Lower leg skin (tissue), 4 donors: ENCODE measurements around the gene CAPS. TPM values are rescaled to one million over a fixed set of nuclear protein-coding genes. Genes with fewer than 3 reads are reported as not detected.

Source experiments
- DNase-seq, 2 donors: peaks; one replicate each; pipeline ENCODE4 v3.0.0-alpha.2; 2019; ENCODE audit warnings: low spot score in 2 of 2
- H3K4me3 ChIP-seq: fragments of 200-600 bp; sonication (generic); 2 replicates; pipeline ENCODE4 v1.5.1; 2017; ENCODE audit warnings: mild to moderate bottlenecking, low read depth; ENCODE audit not compliant: poor library complexity, severe bottlenecking
- POLR2A ChIP-seq, 2 donors: fragments of 450-650 bp; IDR thresholded peaks; one replicate each; pipeline ENCODE4 v1.6.1; 2016 to 2017; ENCODE audit warnings: antibody characterized with exemption in 2 of 2, mild to moderate bottlenecking in 1 of 2, moderate library complexity in 1 of 2
- WGBS, 2 donors: methylation state at CpG; one replicate each; pipeline ENCODE4 v1.1.5; 2018; 5-methylcytosine and 5-hydroxymethylcytosine counted together
- intact Hi-C: fragments of 100-400 bp; cut with DNase I; formaldehyde crosslinking; loops from one replicate; pipeline ENCODE4 v1.15.0; 2023; ENCODE audit warnings: low total_unique reads
- total RNA-seq, 4 donors: library from RNA; depleted of rRNA; stranded (reverse); fragments of >200 nt; gene quantifications; one replicate each; pipeline ENCODE4 v1.1.0, GENCODE V29; 2016
- TF ChIP-seq, protein P1 (sequence below), 3 donors: fragments of 450-650 bp; IDR thresholded peaks; one replicate each; pipeline ENCODE4 v1.5.1; 2016; ENCODE audit warnings: antibody characterized with exemption in 3 of 3, mild to moderate bottlenecking in 3 of 3, moderate library complexity in 2 of 3

The CAPS gene
- total RNA-seq, 4 donors from 2014 or later = 3.5 to 14.5 (median 11.5) TPM

DNA sequence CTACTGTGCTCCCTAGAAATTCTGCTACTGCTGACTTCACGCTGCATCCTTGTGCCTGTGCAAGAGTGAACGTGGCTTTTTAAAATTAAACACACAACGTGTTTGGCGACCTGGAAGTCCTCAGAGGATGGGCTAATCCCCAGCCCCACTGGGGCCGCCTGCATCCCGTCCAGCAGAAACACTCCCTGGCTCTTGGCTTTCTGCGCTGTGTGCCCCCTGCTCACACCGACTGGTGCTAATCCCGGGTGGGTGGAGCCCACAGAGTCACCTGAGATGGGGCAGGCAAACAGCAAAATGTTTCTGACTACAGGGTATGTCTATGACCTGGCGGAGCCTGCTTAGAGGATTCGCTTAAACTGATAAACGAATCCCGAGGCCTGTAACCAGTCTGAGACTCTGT lies 15.1 kb downstream of the CAPS start:
- TF ChIP-seq POLR2A (IDR thresholded peaks at IDR 0.05) = no peak
- TF ChIP-seq, protein P1, sequence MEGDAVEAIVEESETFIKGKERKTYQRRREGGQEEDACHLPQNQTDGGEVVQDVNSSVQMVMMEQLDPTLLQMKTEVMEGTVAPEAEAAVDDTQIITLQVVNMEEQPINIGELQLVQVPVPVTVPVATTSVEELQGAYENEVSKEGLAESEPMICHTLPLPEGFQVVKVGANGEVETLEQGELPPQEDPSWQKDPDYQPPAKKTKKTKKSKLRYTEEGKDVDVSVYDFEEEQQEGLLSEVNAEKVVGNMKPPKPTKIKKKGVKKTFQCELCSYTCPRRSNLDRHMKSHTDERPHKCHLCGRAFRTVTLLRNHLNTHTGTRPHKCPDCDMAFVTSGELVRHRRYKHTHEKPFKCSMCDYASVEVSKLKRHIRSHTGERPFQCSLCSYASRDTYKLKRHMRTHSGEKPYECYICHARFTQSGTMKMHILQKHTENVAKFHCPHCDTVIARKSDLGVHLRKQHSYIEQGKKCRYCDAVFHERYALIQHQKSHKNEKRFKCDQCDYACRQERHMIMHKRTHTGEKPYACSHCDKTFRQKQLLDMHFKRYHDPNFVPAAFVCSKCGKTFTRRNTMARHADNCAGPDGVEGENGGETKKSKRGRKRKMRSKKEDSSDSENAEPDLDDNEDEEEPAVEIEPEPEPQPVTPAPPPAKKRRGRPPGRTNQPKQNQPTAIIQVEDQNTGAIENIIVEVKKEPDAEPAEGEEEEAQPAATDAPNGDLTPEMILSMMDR (IDR thresholded peaks at IDR 0.05) = no peak
- WGBS, 2 donors = 88 to 92% methylated on average over 13 of the region's 13 CpGs
- DNase-seq = no peak
- H3K4me3 ChIP-seq = no peak overlapping the region
- intact Hi-C loops = no loop called here

DNA sequence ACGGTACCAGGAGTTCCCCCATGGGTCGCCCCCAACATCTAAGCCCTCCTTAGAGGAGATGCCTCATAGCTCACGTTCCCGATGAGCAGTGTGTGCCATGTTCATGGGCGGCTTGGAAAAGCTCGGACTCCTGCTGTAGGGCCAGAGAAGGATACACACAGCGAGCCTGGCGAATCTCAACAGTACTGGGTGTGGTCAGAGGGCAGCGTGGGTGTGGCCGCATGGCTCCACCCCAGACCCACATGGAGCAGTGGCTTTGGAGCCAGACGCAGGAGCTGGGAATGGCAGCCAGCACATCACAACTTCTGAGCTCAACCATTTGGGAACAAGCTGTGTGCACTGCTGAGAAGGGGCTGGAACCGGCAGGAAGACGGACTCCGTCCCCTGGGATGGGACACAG lies 15.6 kb downstream of the CAPS start:
- DNase-seq = no peak
- H3K4me3 ChIP-seq = no peak overlapping the region
- TF ChIP-seq, protein P1 (IDR thresholded peaks at IDR 0.05) = no peak
- no peak for TF ChIP-seq POLR2A (IDR thresholded peaks at IDR 0.05)
- intact Hi-C loops = no loop called here
- 60 to 74% methylated on average over 14 of the region's 14 CpGs for WGBS, 2 donors

DNA sequence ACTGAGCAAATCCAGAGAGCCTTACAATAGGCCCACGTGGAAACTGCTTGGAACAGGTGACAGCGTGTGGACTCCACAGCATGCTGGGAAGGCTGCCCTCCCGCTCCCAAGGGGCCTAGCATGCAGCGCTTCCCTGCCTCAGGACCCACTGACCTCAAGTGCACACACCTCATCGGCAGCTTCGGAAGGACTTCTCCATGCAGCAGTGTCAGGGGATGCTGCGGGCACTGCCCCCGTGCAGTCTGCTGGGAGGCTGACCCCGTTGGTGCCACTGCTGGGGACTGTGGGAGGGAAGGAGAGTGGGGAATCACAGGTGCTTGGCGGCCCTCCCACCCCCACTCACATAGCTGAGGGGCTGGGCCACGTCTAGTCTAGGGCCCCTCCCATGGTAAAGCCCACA lies 17.2 kb downstream of the CAPS start:
- no peak for DNase-seq
- intact Hi-C loops = no loop called here
- TF ChIP-seq, protein P1 (IDR thresholded peaks at IDR 0.05) = no peak
- no peak for TF ChIP-seq POLR2A (IDR thresholded peaks at IDR 0.05)
- 79 to 86% methylated on average over 4 to 11 of the region's 11 CpGs for WGBS, 2 donors
- H3K4me3 ChIP-seq = no peak overlapping the region

DNA sequence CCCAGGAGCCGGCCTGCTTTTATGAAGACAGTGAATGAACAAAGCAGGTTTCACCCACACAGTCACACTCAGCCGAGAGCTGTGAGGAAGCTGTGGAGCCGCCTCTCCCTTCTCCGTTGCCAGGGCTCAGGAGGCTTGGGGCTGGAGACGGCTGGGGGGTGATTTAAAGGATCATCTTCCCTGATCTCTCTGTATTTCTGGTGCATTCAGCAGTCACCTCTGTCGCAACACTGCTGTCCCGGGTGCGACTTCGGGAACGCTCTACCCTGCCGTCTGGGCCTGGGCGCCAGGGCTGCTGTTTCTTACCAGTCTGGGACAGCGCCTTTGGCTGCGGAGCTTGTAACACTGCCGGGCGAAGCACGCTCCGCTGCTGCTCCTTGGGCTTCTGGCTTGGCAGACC lies 18.1 kb downstream of the CAPS start:
- TF ChIP-seq, protein P1 (IDR thresholded peaks at IDR 0.05) = no peak
- no peak for TF ChIP-seq POLR2A (IDR thresholded peaks at IDR 0.05)
- intact Hi-C loops = no loop called here
- DNase-seq = no peak
- 96 to 97% methylated on average over 18 of the region's 18 CpGs for WGBS, 2 donors
- no peak overlapping the region for H3K4me3 ChIP-seq

DNA sequence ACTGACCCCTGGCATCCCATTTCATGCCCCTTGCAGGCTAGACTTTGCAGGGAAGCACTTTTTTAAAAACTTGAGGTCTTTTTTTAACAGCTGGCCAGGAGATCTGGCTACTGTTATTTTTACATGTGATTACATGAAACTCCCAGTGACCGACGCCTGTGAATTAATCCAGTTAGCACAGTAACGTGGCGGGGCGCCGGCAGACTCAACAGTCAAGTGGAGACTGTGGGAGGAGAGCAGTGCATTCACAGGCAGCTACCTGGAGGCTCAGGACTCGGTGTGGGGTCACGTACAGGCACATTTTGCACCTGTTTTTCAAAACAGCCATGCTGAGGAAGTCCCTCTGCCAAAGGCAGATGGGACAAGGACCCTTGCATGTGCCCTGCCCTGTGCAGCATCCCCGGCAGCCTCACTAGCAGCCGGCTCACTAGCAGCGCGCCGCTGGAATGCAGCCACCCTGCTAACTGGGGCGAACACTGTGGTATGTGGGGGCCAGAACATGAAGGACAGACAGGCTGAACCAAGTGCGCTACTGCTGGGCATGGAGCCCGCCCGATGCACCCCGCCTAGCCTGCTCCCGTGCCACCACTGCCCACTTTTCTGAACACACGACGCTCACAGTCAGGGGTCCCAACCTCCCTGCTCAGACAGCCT lies 18.7 kb downstream of the CAPS start:
- 91 to 92% methylated on average over 20 to 21 of the region's 21 CpGs for WGBS, 2 donors
- intact Hi-C loops = no loop called here
- DNase-seq = no peak

More for the DNA sequence above, 18.7 kb downstream of the CAPS start:
- TF ChIP-seq, protein P1 (IDR thresholded peaks at IDR 0.05) = no peak
- TF ChIP-seq POLR2A (IDR thresholded peaks at IDR 0.05) = no peak
- no peak overlapping the region for H3K4me3 ChIP-seq
